ENCODE results near the gene DNAH17. TPM values are rescaled to one million over a fixed set of nuclear protein-coding genes. Genes with fewer than 3 reads are reported as not detected.

Gene DNAH17
- total RNA-seq, 2 experiments from 2014 or later: 0.41 to 0.45 TPM

GRCh38 chr17:78500806-78501205 is 76.4 kb downstream of the DNAH17 start:
- ChIA-PET POLR2A (no interaction called here), CTCF (no interaction called here)
- Mint-ChIP-seq H3K36me3 (ENCODE audit: low read depth) (no peaks in the 10 kb centered on the region), H3K4me3 (no peak overlapping the region), H3K27ac (no peak overlapping the region), H3K27me3 (no peaks in the 10 kb centered on the region), H3K9me3 (no peaks in the 10 kb centered on the region), H3K4me1 (ENCODE audit: low read depth) (no peaks in the 10 kb centered on the region)
- TF ChIP-seq CTCF (IDR thresholded peaks at IDR 0.05): no peak
- intact Hi-C loops (cut with micrococcal nuclease): no loop called here
- no peak for DNase-seq
- no peak for ATAC-seq

- DNase-seq: no peak
- POLR2A ChIA-PET: no interaction called here
- Mint-ChIP-seq H3K4me3 (no peak overlapping the region), H3K9me3 (no peaks in the 10 kb centered on the region), H3K36me3 (ENCODE audit: low read depth) (no peaks in the 10 kb centered on the region), H3K27ac (no peak overlapping the region), H3K4me1 (ENCODE audit: low read depth) (no peaks in the 10 kb centered on the region), H3K27me3 (no peaks in the 10 kb centered on the region)
- ATAC-seq: no peak
- no peak for TF ChIP-seq CTCF (IDR thresholded peaks at IDR 0.05)
- CTCF ChIA-PET: no interaction called here
- intact Hi-C loops (cut with micrococcal nuclease): no loop called here
These were observed 77.3 kb downstream of the DNAH17 start for GRCh38 chr17:78499715-78500540.

- Mint-ChIP-seq H3K27ac (no peak overlapping the region), H3K4me1 (ENCODE audit: low read depth) (no peaks in the 10 kb centered on the region), H3K4me3 (no peak overlapping the region), H3K27me3 (no peaks in the 10 kb centered on the region), H3K9me3 (no peaks in the 10 kb centered on the region), H3K36me3 (ENCODE audit: low read depth) (no peaks in the 10 kb centered on the region)
- DNase-seq: no peak
- no peak for ATAC-seq
- POLR2A ChIA-PET: no interaction called here
- intact Hi-C loops (cut with micrococcal nuclease): no loop called here
- TF ChIP-seq CTCF (IDR thresholded peaks at IDR 0.05): no peak
- CTCF ChIA-PET: interaction anchor here (1.0 kb wide), 1 partner anchor 53 kb away, joined by 3 read pairs; no protein-coding TSS in a partner anchor
These were observed 78.3 kb downstream of the DNAH17 start for GRCh38 chr17:78498848-78499247.

GRCh38 chr17:78497115-78497540 is 80.1 kb downstream of the DNAH17 start:
- ChIA-PET POLR2A (interaction anchor here (0.7 kb wide), 1 partner anchor 26 kb away, joined by 3 read pairs; no protein-coding TSS in a partner anchor), CTCF (interaction anchor here (0.7 to 1.6 kb wide), 11 partner anchors 13 to 475 kb away, joined by 3 to 5 read pairs (median 3); no protein-coding TSS in a partner anchor)
- ATAC-seq (peak; percentile 82), DNase-seq (peak; percentile 64)
- peak; percentile 77 for TF ChIP-seq CTCF (IDR thresholded peaks at IDR 0.05)
- intact Hi-C loops (cut with micrococcal nuclease): no loop called here
- Mint-ChIP-seq H3K36me3 (ENCODE audit: low read depth) (no peaks in the 10 kb centered on the region), H3K4me3 (no peak overlapping the region), H3K27me3 (no peaks in the 10 kb centered on the region), H3K4me1 (ENCODE audit: low read depth) (no peaks in the 10 kb centered on the region), H3K27ac (no peak overlapping the region), H3K9me3 (no peaks in the 10 kb centered on the region)

- ATAC-seq: no peak
- TF ChIP-seq CTCF (IDR thresholded peaks at IDR 0.05): no peak
- ChIA-PET POLR2A (interaction anchor here (0.7 kb wide), 1 partner anchor 25 kb away, joined by 3 read pairs; no protein-coding TSS in a partner anchor), CTCF (interaction anchor here (0.7 to 1.6 kb wide), 9 partner anchors 12 to 281 kb away, joined by 3 to 5 read pairs (median 3); no protein-coding TSS in a partner anchor)
- Mint-ChIP-seq H3K27me3 (no peaks in the 10 kb centered on the region), H3K27ac (no peak overlapping the region), H3K4me3 (no peak overlapping the region), H3K9me3 (no peaks in the 10 kb centered on the region), H3K4me1 (ENCODE audit: low read depth) (no peaks in the 10 kb centered on the region), H3K36me3 (ENCODE audit: low read depth) (no peaks in the 10 kb centered on the region)
- intact Hi-C loops (cut with micrococcal nuclease): no loop called here
- DNase-seq: no peak
These were observed 80.9 kb downstream of the DNAH17 start for GRCh38 chr17:78496311-78496710.
